Measurements from ENCODE around the gene BRPF3. TPM values are rescaled to one million over a fixed set of nuclear protein-coding genes. Genes with fewer than 3 reads are reported as not detected.

Gene BRPF3
- total and polyA plus RNA-seq, 9 of the 15 experiments (the other 6 are each of a cell fraction or from before 2014, with no cell fraction given) = 2.2 to 19.3 (median 8.0) TPM

DNA sequence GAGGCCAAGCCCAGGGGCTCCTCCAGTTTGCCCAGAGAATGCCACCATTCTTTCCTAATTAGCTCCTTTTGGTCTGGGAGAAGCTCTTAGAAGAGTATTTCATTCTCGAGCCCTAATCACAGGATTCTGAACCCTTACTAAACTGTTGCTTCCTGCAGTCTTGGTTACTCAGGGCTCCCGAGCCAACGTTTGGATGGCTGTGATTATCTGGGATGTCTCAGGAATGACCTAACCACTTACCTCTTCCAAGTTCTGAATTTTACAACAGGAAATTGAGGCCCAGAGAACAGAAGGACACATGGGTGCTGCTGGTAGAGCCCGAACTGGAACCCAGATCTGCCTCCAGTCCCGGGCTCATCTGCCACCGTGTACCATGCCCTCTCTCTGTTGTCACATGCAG is 51.1 kb downstream of the BRPF3 start:
- TF ChIP-seq E2F3 (CRISPR knock-in tag; IDR thresholded peaks at IDR 0.05) (no peak), ADNP (tag; IDR thresholded peaks at IDR 0.05) (no peak), RCOR1 (IDR thresholded peaks at IDR 0.05; ENCODE audit: borderline replicate concordance in 1 of 2, low read depth in 2 of 2, low read length in 2 of 2) (no peak), ZBED1 (IDR thresholded peaks at IDR 0.05) (no peak), ZNF41 (CRISPR knock-in tag; conservative IDR thresholded peaks at IDR 0.05) (no peak), ZNF324 (CRISPR knock-in tag; IDR thresholded peaks at IDR 0.05) (no peak), RUNX1 (IDR thresholded peaks at IDR 0.05; ENCODE audit: low read depth) (no peak), KLF16 (IDR thresholded peaks at IDR 0.05) (no peak), ZBTB17 (CRISPR knock-in tag; IDR thresholded peaks at IDR 0.05) (no peak), ZNF766 (CRISPR knock-in tag; conservative IDR thresholded peaks at IDR 0.05) (no peak), TCF3 (CRISPR knock-in tag; IDR thresholded peaks at IDR 0.05) (no peak)
- TF ChIP-seq, protein P1, sequence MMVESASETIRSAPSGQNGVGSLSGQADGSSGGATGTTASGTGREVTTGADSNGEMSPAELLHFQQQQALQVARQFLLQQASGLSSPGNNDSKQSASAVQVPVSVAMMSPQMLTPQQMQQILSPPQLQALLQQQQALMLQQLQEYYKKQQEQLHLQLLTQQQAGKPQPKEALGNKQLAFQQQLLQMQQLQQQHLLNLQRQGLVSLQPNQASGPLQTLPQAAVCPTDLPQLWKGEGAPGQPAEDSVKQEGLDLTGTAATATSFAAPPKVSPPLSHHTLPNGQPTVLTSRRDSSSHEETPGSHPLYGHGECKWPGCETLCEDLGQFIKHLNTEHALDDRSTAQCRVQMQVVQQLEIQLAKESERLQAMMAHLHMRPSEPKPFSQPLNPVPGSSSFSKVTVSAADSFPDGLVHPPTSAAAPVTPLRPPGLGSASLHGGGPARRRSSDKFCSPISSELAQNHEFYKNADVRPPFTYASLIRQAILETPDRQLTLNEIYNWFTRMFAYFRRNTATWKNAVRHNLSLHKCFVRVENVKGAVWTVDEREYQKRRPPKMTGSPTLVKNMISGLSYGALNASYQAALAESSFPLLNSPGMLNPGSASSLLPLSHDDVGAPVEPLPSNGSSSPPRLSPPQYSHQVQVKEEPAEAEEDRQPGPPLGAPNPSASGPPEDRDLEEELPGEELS (CRISPR knock-in tag; IDR thresholded peaks at IDR 0.05; ENCODE audit: borderline replicate concordance) = no peak
- TF ChIP-seq, protein P2, sequence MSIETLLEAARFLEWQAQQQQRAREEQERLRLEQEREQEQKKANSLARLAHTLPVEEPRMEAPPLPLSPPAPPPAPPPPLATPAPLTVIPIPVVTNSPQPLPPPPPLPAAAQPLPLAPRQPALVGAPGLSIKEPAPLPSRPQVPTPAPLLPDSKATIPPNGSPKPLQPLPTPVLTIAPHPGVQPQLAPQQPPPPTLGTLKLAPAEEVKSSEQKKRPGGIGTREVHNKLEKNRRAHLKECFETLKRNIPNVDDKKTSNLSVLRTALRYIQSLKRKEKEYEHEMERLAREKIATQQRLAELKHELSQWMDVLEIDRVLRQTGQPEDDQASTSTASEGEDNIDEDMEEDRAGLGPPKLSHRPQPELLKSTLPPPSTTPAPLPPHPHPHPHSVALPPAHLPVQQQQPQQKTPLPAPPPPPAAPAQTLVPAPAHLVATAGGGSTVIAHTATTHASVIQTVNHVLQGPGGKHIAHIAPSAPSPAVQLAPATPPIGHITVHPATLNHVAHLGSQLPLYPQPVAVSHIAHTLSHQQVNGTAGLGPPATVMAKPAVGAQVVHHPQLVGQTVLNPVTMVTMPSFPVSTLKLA (conservative IDR thresholded peaks at IDR 0.05) = no peak
- TF ChIP-seq, protein P3, sequence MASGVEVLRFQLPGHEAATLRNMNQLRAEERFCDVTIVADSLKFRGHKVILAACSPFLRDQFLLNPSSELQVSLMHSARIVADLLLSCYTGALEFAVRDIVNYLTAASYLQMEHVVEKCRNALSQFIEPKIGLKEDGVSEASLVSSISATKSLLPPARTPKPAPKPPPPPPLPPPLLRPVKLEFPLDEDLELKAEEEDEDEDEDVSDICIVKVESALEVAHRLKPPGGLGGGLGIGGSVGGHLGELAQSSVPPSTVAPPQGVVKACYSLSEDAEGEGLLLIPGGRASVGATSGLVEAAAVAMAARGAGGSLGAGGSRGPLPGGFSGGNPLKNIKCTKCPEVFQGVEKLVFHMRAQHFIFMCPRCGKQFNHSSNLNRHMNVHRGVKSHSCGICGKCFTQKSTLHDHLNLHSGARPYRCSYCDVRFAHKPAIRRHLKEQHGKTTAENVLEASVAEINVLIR (CRISPR knock-in tag; IDR thresholded peaks at IDR 0.05) = no peak
- ATAC-seq (no peak), DNase-seq (ENCODE audit: extremely low read depth in 1 of 4, low spot score in 3 of 4) (no peak), FAIRE-seq (no peak)
- ChIA-PET CTCF (ENCODE audit: low intra/inter-chr PET ratio) (no interaction called here), POLR2A (interaction anchor here (0.6 to 0.7 kb wide), 2 partner anchors 9 to 59 kb away, joined by 3 read pairs; no protein-coding TSS in a partner anchor)
- Histone ChIP-seq H3K36me3 (ENCODE audit: control insufficient read depth, insufficient read depth, low read length) (no peaks in the 10 kb centered on the region), H3K9me3 (replicated peaks; ENCODE audit: control insufficient read depth, insufficient read depth, low read depth, low read length) (no peaks in the 10 kb centered on the region), H3K27me3 (ENCODE audit: control insufficient read depth in 2 of 2, insufficient read depth in 2 of 2, low read length in 2 of 2) (peaks cover 44 to 62% of the 10 kb centered on the region in 2 experiments), H3K27ac (ENCODE audit: extremely low read depth, low read depth, low read length) (no peak overlapping the region), H3K4me2 (ENCODE audit: insufficient read depth, low read length) (no peak overlapping the region), H3K9ac (ENCODE audit: insufficient read depth in 1 of 2, low read depth in 2 of 2, low read length in 2 of 2) (no peak overlapping the region), H3K4me1 (replicated peaks in 1 of 2; ENCODE audit: control insufficient read depth in 2 of 2, insufficient read depth in 2 of 2, low read length in 2 of 2) (no peaks in the 10 kb centered on the region; a peak in 1 of 5 replicates), H2AFZ (ENCODE audit: low read depth, low read length) (no peak overlapping the region), H4K20me1 (replicated peaks; ENCODE audit: control insufficient read depth, insufficient read depth, low read length) (no peaks in the 10 kb centered on the region), H3K4me3 (no peak overlapping the region), H3K9me1 (ENCODE audit: control insufficient read depth, insufficient read depth, low read length) (no peaks in the 10 kb centered on the region), H3K79me2 (ENCODE audit: control insufficient read depth, insufficient read depth, low read length) (no peaks in the 10 kb centered on the region)
- in situ Hi-C loops (cut with MboI) (no loop called here), intact Hi-C loops (cut with micrococcal nuclease) (no loop called here)
- WGBS (ENCODE audit: insufficient coverage, low coverage, missing lambda C conversion rate) = 22% methylated on average over 6 of the region's 6 CpGs
- BruUV-seq (replicated peaks) = no TSS peak
